Mucosa of gallbladder (tissue), 1 donor: ENCODE results near the gene THTPA. TPM values are rescaled to one million over a fixed set of nuclear protein-coding genes. Genes with fewer than 3 reads are reported as not detected.
"Not testable (repeated sequence)": the region's sequence is repeated elsewhere in the genome, so short reads cannot be mapped to it uniquely, and the experiment has no call there.

Experiments used
- DNase-seq: peaks from one replicate; pipeline ENCODE4 v3.0.0-alpha.2; 2020; ENCODE audit warnings: low spot score
- total RNA-seq: library from RNA; stranded (reverse); gene quantifications from one replicate; pipeline ENCODE4 v1.2.1, GENCODE V29; 2021
- donor health status: DM: no; HTN: no; CAD: no.

Gene THTPA
- total RNA-seq, 1 donor from 2014 or later, result 29.1 TPM

GRCh38 chr14:23533652-23534435 lies 22.2 kb upstream of the THTPA start:
- DNase-seq, result no peak

- no peak for DNase-seq
Measured at GRCh38 chr14:23535943-23536342, 20.1 kb upstream of the THTPA start.

- DNase-seq, result no peak
Measured at GRCh38 chr14:23536494-23536893, 19.6 kb upstream of the THTPA start.

- not testable (repeated sequence) for DNase-seq
Measured at GRCh38 chr14:23536906-23537305, 19.2 kb upstream of the THTPA start.

- no peak for DNase-seq
Measured at GRCh38 chr14:23537351-23538049, 18.6 kb upstream of the THTPA start.

- DNase-seq, result no peak
Measured at GRCh38 chr14:23538050-23538718, 17.9 kb upstream of the THTPA start.

GRCh38 chr14:23538785-23539184 lies 17.3 kb upstream of the THTPA start:
- DNase-seq, result no peak

- no peak for DNase-seq
Measured at GRCh38 chr14:23539248-23540140, 16.6 kb upstream of the THTPA start.

GRCh38 chr14:23540141-23540469 lies 16.0 kb upstream of the THTPA start:
- no peak for DNase-seq

GRCh38 chr14:23542261-23542660 lies 13.8 kb upstream of the THTPA start:
- no peak for DNase-seq

- no peak for DNase-seq
Measured at GRCh38 chr14:23543403-23543802, 12.7 kb upstream of the THTPA start.

- no peak for DNase-seq
Measured at GRCh38 chr14:23544511-23545447, 11.3 kb upstream of the THTPA start.

- no peak for DNase-seq
Measured at GRCh38 chr14:23545740-23546365, 10.2 kb upstream of the THTPA start.

GRCh38 chr14:23546450-23547035 lies 9.5 kb upstream of the THTPA start:
- DNase-seq, result no peak

- no peak for DNase-seq
Measured at GRCh38 chr14:23547924-23548323, 8.1 kb upstream of the THTPA start.

- no peak for DNase-seq
Measured at GRCh38 chr14:23548351-23549318, 7.4 kb upstream of the THTPA start.

- no peak for DNase-seq
Measured at GRCh38 chr14:23550131-23550811, 5.8 kb upstream of the THTPA start.

GRCh38 chr14:23550812-23551265 lies 5.2 kb upstream of the THTPA start:
- no peak for DNase-seq
